HepG2 (cell line): ENCODE data around the gene PDGFA.

ENCODE experiments used
- HCFC1 ChIP-seq: fragments of 150-350 bp; IDR thresholded peaks from 2 replicates; pipeline ENCODE4 v1.6.1; 2014; ENCODE audit warnings: low read depth, low read length
- ZNF180 ChIP-seq: sonication (generic); formaldehyde crosslinking; IDR thresholded peaks from 2 replicates; pipeline ENCODE4 v1.4.0; 2020; ENCODE audit warnings: low read depth, missing genetic modification reagents, borderline replicate concordance

- TF ChIP-seq HCFC1 (no peak), ZNF180 (CRISPR knock-in tag) (no peak)
Measured at GRCh38 chr7:566100-566499, 46.5 kb upstream of the PDGFA start.
